ENCODE data around the gene IL12RB2.

IL12RB2 gene

DNA sequence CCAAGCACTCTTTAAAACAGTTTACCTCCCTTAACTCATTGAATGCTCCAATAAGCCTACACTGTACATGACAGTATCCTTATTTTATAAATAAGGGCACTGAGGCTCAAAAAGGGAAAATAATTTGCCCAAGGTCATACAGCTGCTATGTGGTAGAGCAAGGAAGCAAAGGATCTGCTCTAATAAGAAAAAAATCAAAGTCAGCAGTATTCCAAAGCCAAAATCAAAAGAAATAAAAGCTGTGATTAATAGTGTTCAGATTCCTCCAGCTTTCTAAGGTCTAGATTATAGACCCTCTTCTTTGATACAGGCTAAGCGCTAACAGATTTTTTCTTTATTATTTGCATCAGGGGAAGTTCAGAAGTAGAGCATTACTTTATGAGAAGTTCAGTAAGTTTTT, 39.3 kb downstream of the IL12RB2 start:
- H4K8ac ChIP-seq (ENCODE audit: low read depth, low read length): no peak overlapping the region
- H3K27ac ChIP-seq (replicated peaks; ENCODE audit: low read length): no peak overlapping the region
- no peak overlapping the region for H3K4ac ChIP-seq (ENCODE audit: low read length)
- H3K36me3 ChIP-seq (replicated peaks in 1 of 2; ENCODE audit: control insufficient read depth in 2 of 2, insufficient read depth in 2 of 2, low read length in 2 of 2): no peaks in the 10 kb centered on the region
- H3K4me2 ChIP-seq (ENCODE audit: insufficient read depth, low read length, poor library complexity, severe bottlenecking): no peak overlapping the region
- H3K4me3 ChIP-seq (ENCODE audit: low read length in 2 of 2): no peak overlapping the region
- no peak overlapping the region for H3K14ac ChIP-seq (ENCODE audit: low read length)
- H2BK120ac ChIP-seq (ENCODE audit: low read depth, low read length): no peak overlapping the region
- no peak overlapping the region for H2BK12ac ChIP-seq (ENCODE audit: low read length)
- H2BK15ac ChIP-seq (ENCODE audit: low read length): no peak overlapping the region
- no peak overlapping the region for H2BK5ac ChIP-seq (ENCODE audit: low read length)
- H3K9me3 ChIP-seq (replicated peaks in 1 of 2; ENCODE audit: control insufficient read depth in 2 of 2, insufficient read depth in 1 of 2, low read depth in 1 of 2, low read length in 2 of 2): no peaks in the 10 kb centered on the region
- H3K4me1 ChIP-seq (ENCODE audit: control insufficient read depth in 2 of 2, insufficient read depth in 1 of 2, low read depth in 1 of 2, low read length in 2 of 2): peaks cover 0 to 7% of the 10 kb centered on the region in 2 donors
- H2AK5ac ChIP-seq (ENCODE audit: low read depth, low read length): no peak overlapping the region
- DNase-seq (ENCODE audit: low spot score): no peak
- no peak overlapping the region for H2AFZ ChIP-seq (ENCODE audit: low read length)
- no peaks in the 10 kb centered on the region for H3K27me3 ChIP-seq (ENCODE audit: control insufficient read depth in 3 of 3, insufficient read depth in 3 of 3, low read depth in 1 of 3, low read length in 3 of 3)
- no peak overlapping the region for H4K91ac ChIP-seq (ENCODE audit: low read depth, low read length, poor library complexity)
- no peak overlapping the region for H3K23ac ChIP-seq (ENCODE audit: low read depth, low read length, poor library complexity)
- H3K18ac ChIP-seq (ENCODE audit: low read length): no peak overlapping the region
- no peak overlapping the region for H3K9ac ChIP-seq (ENCODE audit: low read depth, low read length, poor library complexity)
- no peaks in the 10 kb centered on the region for H3K79me1 ChIP-seq (ENCODE audit: low read depth, low read length)
- WGBS, 2 donors (ENCODE audit: extremely low coverage in 2 of 2, insufficient read length in 2 of 2, insufficient replicate concordance in 1 of 2): no CpG with 5 or more reads among the region's 1 CpG

DNA sequence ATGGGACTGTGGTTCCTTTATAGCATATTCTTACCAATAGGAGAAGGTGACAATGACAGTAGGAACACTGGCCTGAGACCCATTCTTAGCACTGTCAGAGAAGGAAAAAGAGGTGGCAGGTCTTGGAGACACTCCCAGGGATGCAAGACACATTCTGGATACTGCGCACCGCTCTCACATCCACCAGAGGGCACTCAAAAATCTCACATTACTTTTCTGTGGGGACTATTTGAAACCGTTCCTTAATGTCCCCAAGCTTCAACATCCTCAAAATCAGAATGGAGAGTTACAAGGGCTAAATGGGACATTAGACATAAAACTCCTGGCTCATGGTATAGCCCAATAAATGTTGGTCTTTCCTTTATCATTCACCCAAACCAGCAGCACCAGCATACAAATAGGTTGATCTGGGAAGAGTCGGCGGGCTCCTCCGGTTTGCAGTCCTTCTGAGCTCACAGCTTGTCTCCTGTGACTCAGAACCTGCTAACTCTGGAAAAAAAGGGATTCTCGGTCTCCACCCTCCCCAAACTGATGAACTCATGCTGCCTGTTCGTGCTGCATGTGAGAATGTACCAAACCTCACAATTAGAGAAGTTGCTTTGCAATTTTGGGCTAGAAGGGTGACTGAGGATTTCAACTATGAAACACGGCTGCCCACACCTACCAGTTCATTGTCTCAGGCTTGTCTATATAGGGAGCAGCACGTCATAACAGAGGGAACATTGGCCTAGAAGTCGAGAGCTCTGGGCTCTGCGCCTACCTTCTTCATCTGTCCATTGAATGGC, 40.2 kb downstream of the IL12RB2 start:
- Histone ChIP-seq H3K4me2 (ENCODE audit: insufficient read depth, low read length, poor library complexity, severe bottlenecking) (no peak overlapping the region), H4K91ac (ENCODE audit: low read depth, low read length, poor library complexity) (no peak overlapping the region), H3K27me3 (ENCODE audit: control insufficient read depth in 3 of 3, insufficient read depth in 3 of 3, low read depth in 1 of 3, low read length in 3 of 3) (no peaks in the 10 kb centered on the region), H3K14ac (ENCODE audit: low read length) (no peak overlapping the region), H2AFZ (ENCODE audit: low read length) (peak overlapping the region; percentile 60), H3K4ac (ENCODE audit: low read length) (no peak overlapping the region), H3K36me3 (replicated peaks in 1 of 2; ENCODE audit: control insufficient read depth in 2 of 2, insufficient read depth in 2 of 2, low read length in 2 of 2) (no peaks in the 10 kb centered on the region), H2BK120ac (ENCODE audit: low read depth, low read length) (no peak overlapping the region), H2BK12ac (ENCODE audit: low read length) (no peak overlapping the region), H3K79me1 (ENCODE audit: low read depth, low read length) (no peaks in the 10 kb centered on the region), H3K27ac (replicated peaks; ENCODE audit: low read length) (no peak overlapping the region), H2AK5ac (ENCODE audit: low read depth, low read length) (no peak overlapping the region), H3K4me1 (ENCODE audit: control insufficient read depth in 2 of 2, insufficient read depth in 1 of 2, low read depth in 1 of 2, low read length in 2 of 2) (peaks cover 0 to 3% of the 10 kb centered on the region in 2 donors), H3K9me3 (replicated peaks in 1 of 2; ENCODE audit: control insufficient read depth in 2 of 2, insufficient read depth in 1 of 2, low read depth in 1 of 2, low read length in 2 of 2) (no peaks in the 10 kb centered on the region), H3K23ac (ENCODE audit: low read depth, low read length, poor library complexity) (no peak overlapping the region), H4K8ac (ENCODE audit: low read depth, low read length) (no peak overlapping the region), H3K18ac (ENCODE audit: low read length) (no peak overlapping the region), H2BK5ac (ENCODE audit: low read length) (no peak overlapping the region), H2BK15ac (ENCODE audit: low read length) (no peak overlapping the region), H3K4me3 (ENCODE audit: low read length in 2 of 2) (no peak overlapping the region), H3K9ac (ENCODE audit: low read depth, low read length, poor library complexity) (no peak overlapping the region)
- no CpG with 5 or more reads among the region's 12 CpGs for WGBS, 2 donors (ENCODE audit: extremely low coverage in 2 of 2, insufficient read length in 2 of 2, insufficient replicate concordance in 1 of 2)
- DNase-seq (ENCODE audit: low spot score): peak; percentile 45

GRCh38 chr1:67348586-67349252, 41.0 kb downstream of the IL12RB2 start:
- Histone ChIP-seq H2BK15ac (ENCODE audit: low read length) (no peak overlapping the region), H3K9me3 (replicated peaks in 1 of 2; ENCODE audit: control insufficient read depth in 2 of 2, insufficient read depth in 1 of 2, low read depth in 1 of 2, low read length in 2 of 2) (no peaks in the 10 kb centered on the region), H2AFZ (ENCODE audit: low read length) (no peak overlapping the region), H3K4me3 (ENCODE audit: low read length in 2 of 2) (no peak overlapping the region), H2BK5ac (ENCODE audit: low read length) (no peak overlapping the region), H3K27me3 (ENCODE audit: control insufficient read depth in 3 of 3, insufficient read depth in 3 of 3, low read depth in 1 of 3, low read length in 3 of 3) (no peaks in the 10 kb centered on the region), H4K8ac (ENCODE audit: low read depth, low read length) (no peak overlapping the region), H2BK12ac (ENCODE audit: low read length) (no peak overlapping the region), H3K4me1 (ENCODE audit: control insufficient read depth in 2 of 2, insufficient read depth in 1 of 2, low read depth in 1 of 2, low read length in 2 of 2) (peaks cover 0 to 3% of the 10 kb centered on the region in 2 donors), H3K14ac (ENCODE audit: low read length) (no peak overlapping the region), H3K27ac (replicated peaks; ENCODE audit: low read length) (no peak overlapping the region), H3K9ac (ENCODE audit: low read depth, low read length, poor library complexity) (no peak overlapping the region), H3K36me3 (replicated peaks in 1 of 2; ENCODE audit: control insufficient read depth in 2 of 2, insufficient read depth in 2 of 2, low read length in 2 of 2) (no peaks in the 10 kb centered on the region), H3K4me2 (ENCODE audit: insufficient read depth, low read length, poor library complexity, severe bottlenecking) (no peak overlapping the region), H3K79me1 (ENCODE audit: low read depth, low read length) (no peaks in the 10 kb centered on the region), H2AK5ac (ENCODE audit: low read depth, low read length) (no peak overlapping the region), H2BK120ac (ENCODE audit: low read depth, low read length) (no peak overlapping the region), H4K91ac (ENCODE audit: low read depth, low read length, poor library complexity) (no peak overlapping the region), H3K23ac (ENCODE audit: low read depth, low read length, poor library complexity) (no peak overlapping the region), H3K18ac (ENCODE audit: low read length) (no peak overlapping the region), H3K4ac (ENCODE audit: low read length) (no peak overlapping the region)
- DNase-seq (ENCODE audit: low spot score): no peak
- WGBS, 2 donors (ENCODE audit: extremely low coverage in 2 of 2, insufficient read length in 2 of 2, insufficient replicate concordance in 1 of 2): no CpG with 5 or more reads among the region's 6 CpGs

DNA sequence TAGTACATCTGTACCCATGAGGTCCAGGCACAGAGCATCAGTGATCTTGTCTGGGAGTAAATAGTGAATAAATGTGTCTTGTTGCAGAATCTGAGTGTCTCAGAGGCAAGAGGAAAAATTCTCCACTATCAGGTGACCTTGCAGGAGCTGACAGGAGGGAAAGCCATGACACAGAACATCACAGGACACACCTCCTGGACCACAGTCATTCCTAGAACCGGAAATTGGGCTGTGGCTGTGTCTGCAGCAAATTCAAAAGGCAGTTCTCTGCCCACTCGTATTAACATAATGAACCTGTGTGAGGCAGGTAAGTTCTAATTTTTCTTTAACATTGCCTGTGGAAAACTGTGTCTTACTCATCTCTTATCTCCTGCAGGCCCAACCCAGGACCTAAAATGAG, 43.1 kb downstream of the IL12RB2 start:
- H3K4me1 ChIP-seq (ENCODE audit: control insufficient read depth in 2 of 2, insufficient read depth in 1 of 2, low read depth in 1 of 2, low read length in 2 of 2): peaks cover 0 to 3% of the 10 kb centered on the region in 2 donors
- H4K91ac ChIP-seq (ENCODE audit: low read depth, low read length, poor library complexity): no peak overlapping the region
- H3K14ac ChIP-seq (ENCODE audit: low read length): no peak overlapping the region
- no peaks in the 10 kb centered on the region for H3K36me3 ChIP-seq (replicated peaks in 1 of 2; ENCODE audit: control insufficient read depth in 2 of 2, insufficient read depth in 2 of 2, low read length in 2 of 2)
- no peaks in the 10 kb centered on the region for H3K79me1 ChIP-seq (ENCODE audit: low read depth, low read length)
- H2BK5ac ChIP-seq (ENCODE audit: low read length): no peak overlapping the region
- H2BK120ac ChIP-seq (ENCODE audit: low read depth, low read length): no peak overlapping the region
- no CpG with 5 or more reads among the region's 2 CpGs for WGBS, 2 donors (ENCODE audit: extremely low coverage in 2 of 2, insufficient read length in 2 of 2, insufficient replicate concordance in 1 of 2)
- no peak overlapping the region for H2AK5ac ChIP-seq (ENCODE audit: low read depth, low read length)
- no peak overlapping the region for H3K23ac ChIP-seq (ENCODE audit: low read depth, low read length, poor library complexity)
- no peaks in the 10 kb centered on the region for H3K27me3 ChIP-seq (ENCODE audit: control insufficient read depth in 3 of 3, insufficient read depth in 3 of 3, low read depth in 1 of 3, low read length in 3 of 3)
- no peak overlapping the region for H2BK12ac ChIP-seq (ENCODE audit: low read length)
- no peak overlapping the region for H2BK15ac ChIP-seq (ENCODE audit: low read length)
- H3K27ac ChIP-seq (replicated peaks; ENCODE audit: low read length): no peak overlapping the region
- H3K4ac ChIP-seq (ENCODE audit: low read length): no peak overlapping the region
- H3K9me3 ChIP-seq (replicated peaks in 1 of 2; ENCODE audit: control insufficient read depth in 2 of 2, insufficient read depth in 1 of 2, low read depth in 1 of 2, low read length in 2 of 2): no peaks in the 10 kb centered on the region
- H3K18ac ChIP-seq (ENCODE audit: low read length): no peak overlapping the region
- no peak for DNase-seq (ENCODE audit: low spot score)
- no peak overlapping the region for H4K8ac ChIP-seq (ENCODE audit: low read depth, low read length)
- H2AFZ ChIP-seq (ENCODE audit: low read length): no peak overlapping the region
- no peak overlapping the region for H3K9ac ChIP-seq (ENCODE audit: low read depth, low read length, poor library complexity)
- no peak overlapping the region for H3K4me3 ChIP-seq (ENCODE audit: low read length in 2 of 2)
- H3K4me2 ChIP-seq (ENCODE audit: insufficient read depth, low read length, poor library complexity, severe bottlenecking): no peak overlapping the region
